Neuron (in vitro differentiated cells): ENCODE measurements around the gene TNIK.

Source experiments
- H2AFZ ChIP-seq: one replicate; pipeline ENCODE4 v1.6.1; 2013; ENCODE audit warnings: low read depth, mild to moderate bottlenecking, inconsistent platforms, low read length, moderate library complexity
- H3K27me3 ChIP-seq: one replicate; pipeline ENCODE4 v1.6.1; 2013; ENCODE audit warnings: low read length; ENCODE audit not compliant: insufficient read depth
- H3K36me3 ChIP-seq: one replicate; pipeline ENCODE4 v1.6.1; 2013; ENCODE audit warnings: low read length; ENCODE audit not compliant: insufficient read depth
- H3K4me1 ChIP-seq: one replicate; pipeline ENCODE4 v1.6.1; 2013; ENCODE audit warnings: low read length; ENCODE audit not compliant: insufficient read depth
- H3K4me3 ChIP-seq: 2 replicates; pipeline ENCODE4 v1.5.1; 2013; ENCODE audit warnings: mild to moderate bottlenecking, low read length, moderate library complexity
- H3K9me3 ChIP-seq: one replicate; pipeline ENCODE4 v1.6.1; 2013; ENCODE audit warnings: low read length

TNIK gene

DNA sequence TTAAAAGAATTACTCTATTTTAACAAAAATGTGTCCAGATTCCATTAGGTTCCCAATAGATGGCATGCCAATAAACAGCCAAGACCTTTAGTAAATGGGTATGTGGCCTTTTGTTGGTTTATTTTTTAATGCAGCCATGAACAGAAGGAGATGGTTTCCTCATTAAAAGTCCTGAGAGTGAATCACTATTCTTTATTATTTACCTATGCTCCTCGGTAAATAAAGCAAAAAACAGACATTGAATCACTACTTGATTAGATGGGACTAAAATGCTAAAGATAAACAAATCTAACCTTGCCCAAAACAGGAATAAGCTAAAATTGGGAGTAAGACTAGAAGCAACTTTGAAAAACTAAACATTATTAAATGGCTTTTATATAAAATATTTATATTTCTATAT, 94.2 kb downstream of the TNIK start:
- no peaks in the 10 kb centered on the region for H3K9me3 ChIP-seq
- no peaks in the 10 kb centered on the region for H3K36me3 ChIP-seq
- H3K27me3 ChIP-seq: no peaks in the 10 kb centered on the region
- no peak overlapping the region for H3K4me3 ChIP-seq
- H3K4me1 ChIP-seq: peaks cover 4% of the 10 kb centered on the region
- no peak overlapping the region for H2AFZ ChIP-seq

DNA sequence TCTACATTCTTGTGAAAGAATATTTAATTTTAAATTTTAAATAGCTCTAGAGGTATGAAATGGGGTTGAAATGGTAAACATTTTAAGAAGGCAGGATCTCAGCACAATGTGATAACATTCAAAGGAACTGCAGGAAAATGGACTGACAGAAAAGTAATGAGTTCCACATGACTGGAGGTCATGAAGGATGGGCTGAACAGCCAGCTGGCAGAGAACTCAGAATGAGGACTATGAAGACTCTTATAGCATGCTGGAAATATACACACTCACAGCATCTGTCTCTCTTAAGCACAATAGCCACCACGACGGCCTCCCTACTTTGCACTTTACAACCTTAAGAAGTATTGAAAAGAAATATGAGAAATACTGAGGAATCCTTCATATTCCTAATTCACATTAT, 94.7 kb downstream of the TNIK start:
- peaks cover 4% of the 10 kb centered on the region for H3K4me1 ChIP-seq
- no peak overlapping the region for H2AFZ ChIP-seq
- H3K4me3 ChIP-seq: no peak overlapping the region
- H3K36me3 ChIP-seq: no peaks in the 10 kb centered on the region
- H3K9me3 ChIP-seq: no peaks in the 10 kb centered on the region
- no peaks in the 10 kb centered on the region for H3K27me3 ChIP-seq

DNA sequence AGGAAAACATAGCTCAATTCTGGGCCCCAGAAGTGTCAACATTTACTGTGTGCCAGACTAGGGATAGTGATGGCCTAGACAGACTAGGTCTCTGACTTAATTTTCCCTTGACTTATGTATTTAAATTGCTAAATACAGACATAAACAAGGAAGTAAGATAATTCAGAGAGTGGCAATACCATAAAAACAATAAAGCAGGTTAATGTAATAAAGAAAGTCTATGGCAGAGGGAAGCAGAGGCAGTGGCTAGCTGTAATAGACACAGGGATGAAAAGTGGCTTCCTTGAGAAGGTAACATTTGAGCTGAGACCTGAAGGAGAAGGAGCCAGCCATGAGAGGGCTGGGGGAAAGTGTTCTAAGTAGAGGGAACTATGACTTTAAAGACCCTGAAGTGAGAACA, 95.7 kb downstream of the TNIK start:
- H2AFZ ChIP-seq: no peak overlapping the region
- no peaks in the 10 kb centered on the region for H3K9me3 ChIP-seq
- H3K4me3 ChIP-seq: no peak overlapping the region
- no peaks in the 10 kb centered on the region for H3K36me3 ChIP-seq
- H3K27me3 ChIP-seq: no peaks in the 10 kb centered on the region
- peaks cover 4% of the 10 kb centered on the region for H3K4me1 ChIP-seq

DNA sequence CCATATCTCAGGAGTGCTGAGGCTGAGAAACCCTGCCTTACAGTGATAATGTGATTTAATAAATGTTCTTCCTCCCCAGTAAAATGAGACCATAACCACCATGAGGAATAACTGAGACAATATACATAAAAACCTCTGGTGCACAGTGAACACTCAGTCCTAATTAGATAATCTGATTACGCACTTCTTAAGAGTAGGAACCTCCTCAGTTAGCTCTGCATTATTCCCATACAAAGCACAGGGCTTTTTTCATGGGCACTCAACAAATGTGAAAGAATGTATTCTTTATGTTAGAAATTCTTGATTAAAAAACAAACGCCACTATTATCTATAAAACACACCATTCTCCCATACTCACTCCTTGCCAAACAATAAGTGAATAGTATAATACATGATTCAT, 97.0 kb downstream of the TNIK start:
- no peak overlapping the region for H3K4me3 ChIP-seq
- H2AFZ ChIP-seq: no peak overlapping the region
- no peaks in the 10 kb centered on the region for H3K27me3 ChIP-seq
- H3K4me1 ChIP-seq: peaks cover 4% of the 10 kb centered on the region
- H3K9me3 ChIP-seq: no peaks in the 10 kb centered on the region
- H3K36me3 ChIP-seq: no peaks in the 10 kb centered on the region

DNA sequence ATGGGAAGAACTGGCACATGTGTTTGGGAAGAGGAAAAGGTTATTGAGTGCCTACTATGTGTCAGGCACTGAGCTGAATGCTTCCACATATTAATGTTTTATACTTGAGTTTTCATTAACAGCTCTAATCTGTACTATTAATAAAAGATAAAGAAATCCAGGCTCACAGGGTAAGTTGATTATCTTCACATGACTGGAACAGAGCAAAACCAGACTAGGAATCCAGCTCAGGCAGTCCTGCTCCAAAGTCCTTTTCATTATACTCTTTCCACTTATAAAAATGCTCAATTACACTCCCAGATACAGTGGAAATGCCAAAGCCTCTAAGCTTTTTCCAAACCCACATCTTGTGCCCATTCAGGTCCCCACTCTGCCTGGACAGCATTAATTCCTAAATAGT, 97.6 kb downstream of the TNIK start:
- no peaks in the 10 kb centered on the region for H3K9me3 ChIP-seq
- no peak overlapping the region for H3K4me3 ChIP-seq
- H3K36me3 ChIP-seq: no peaks in the 10 kb centered on the region
- no peak overlapping the region for H2AFZ ChIP-seq
- H3K4me1 ChIP-seq: peaks cover 4% of the 10 kb centered on the region
- H3K27me3 ChIP-seq: no peaks in the 10 kb centered on the region

DNA sequence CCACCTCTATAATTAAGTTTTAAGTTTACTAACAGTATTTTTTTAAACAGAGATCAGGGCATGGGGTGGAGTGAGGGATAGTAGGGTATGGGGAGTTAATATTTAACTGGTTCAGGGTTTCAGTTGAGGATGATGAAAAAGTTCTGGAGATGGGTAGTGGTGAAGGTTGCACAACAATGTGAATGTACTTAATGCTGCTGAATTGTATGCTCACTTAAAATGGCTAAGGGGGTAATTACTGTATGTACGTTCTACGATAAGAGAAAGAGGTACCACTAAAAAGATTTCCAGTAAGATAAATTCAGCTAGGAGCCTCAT, 101.4 kb downstream of the TNIK start:
- Histone ChIP-seq H3K36me3 (no peaks in the 10 kb centered on the region), H3K27me3 (no peaks in the 10 kb centered on the region), H3K9me3 (no peaks in the 10 kb centered on the region), H2AFZ (no peak overlapping the region), H3K4me3 (no peak overlapping the region), H3K4me1 (peaks cover 4% of the 10 kb centered on the region)

DNA sequence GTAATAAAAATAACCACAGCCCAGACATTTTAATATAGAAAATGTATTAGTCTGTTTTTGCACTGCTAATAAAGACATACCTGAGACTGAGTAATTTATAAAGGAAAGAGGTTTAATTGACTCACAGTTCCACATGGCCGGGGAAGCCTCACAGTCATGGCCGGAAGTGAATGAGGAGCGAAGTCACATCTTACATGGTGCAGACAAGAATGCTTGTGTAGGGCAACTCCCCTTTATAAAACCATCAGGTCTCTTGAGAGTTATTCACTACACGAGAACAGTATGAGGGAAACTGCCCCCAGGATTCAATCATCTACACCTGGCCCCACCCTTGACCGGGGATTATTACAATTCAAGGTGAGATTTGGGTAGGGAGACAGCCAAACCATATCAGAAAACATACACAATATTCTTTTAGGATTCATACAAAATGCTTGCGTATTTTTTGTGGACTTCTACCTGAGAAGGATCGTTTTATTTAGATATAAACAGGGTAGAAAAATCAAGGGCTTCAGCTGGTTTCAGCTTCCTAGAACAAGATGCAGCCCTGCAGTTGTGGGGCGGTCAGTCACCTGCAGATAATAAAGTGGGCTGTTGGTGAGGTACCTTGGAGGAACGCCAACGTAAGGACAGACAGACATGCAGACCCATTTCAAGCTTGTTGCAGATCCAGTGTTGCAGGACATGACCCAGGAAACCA, 101.9 kb downstream of the TNIK start:
- Histone ChIP-seq H3K27me3 (no peaks in the 10 kb centered on the region), H3K9me3 (no peaks in the 10 kb centered on the region), H2AFZ (no peak overlapping the region), H3K36me3 (no peaks in the 10 kb centered on the region), H3K4me3 (no peak overlapping the region), H3K4me1 (no peaks in the 10 kb centered on the region)

DNA sequence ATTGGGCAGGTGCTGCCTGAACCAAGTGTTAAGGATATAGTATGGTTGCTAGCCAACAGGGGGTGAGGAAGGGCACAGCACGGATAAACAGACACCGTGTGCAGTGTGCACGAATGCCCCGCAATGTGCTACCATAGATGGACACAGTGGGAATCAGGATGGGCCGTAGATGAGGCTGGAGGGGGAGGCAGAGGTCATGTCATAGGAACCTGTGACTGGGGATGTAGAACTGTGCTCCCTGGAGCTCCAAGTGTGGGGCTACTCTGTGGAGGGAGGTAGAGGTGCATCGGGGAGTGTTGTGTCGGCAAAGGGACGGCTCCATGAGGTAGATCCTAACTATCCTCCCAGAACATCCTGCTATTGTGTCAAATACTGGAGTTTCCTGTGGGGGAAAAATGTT, 102.5 kb downstream of the TNIK start:
- Histone ChIP-seq H3K4me1 (no peaks in the 10 kb centered on the region), H3K27me3 (no peaks in the 10 kb centered on the region), H3K36me3 (no peaks in the 10 kb centered on the region)

DNA sequence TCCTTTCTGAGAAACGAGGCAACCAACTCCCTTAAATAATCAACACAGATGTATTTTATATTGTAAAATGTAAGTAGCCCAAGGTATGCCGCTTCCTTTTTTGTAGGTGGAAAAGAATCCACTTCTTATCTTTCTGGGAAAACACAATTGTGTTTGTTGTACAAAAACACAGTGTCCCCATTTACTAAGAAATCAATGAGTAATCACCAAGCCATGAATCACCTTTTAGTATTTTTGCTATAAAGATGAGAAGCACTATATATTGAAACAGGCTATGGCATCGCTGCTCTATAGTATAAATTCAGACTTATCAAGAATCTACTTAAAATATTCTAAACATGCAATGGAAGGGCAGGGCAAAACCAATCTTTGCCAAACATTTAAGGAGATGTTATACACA, 104.0 kb downstream of the TNIK start:
- no peak overlapping the region for H2AFZ ChIP-seq
- no peaks in the 10 kb centered on the region for H3K27me3 ChIP-seq
- H3K4me3 ChIP-seq: no peak overlapping the region
- no peaks in the 10 kb centered on the region for H3K9me3 ChIP-seq
- H3K4me1 ChIP-seq: no peaks in the 10 kb centered on the region
- H3K36me3 ChIP-seq: no peaks in the 10 kb centered on the region

More for the DNA sequence above, 102.5 kb downstream of the TNIK start:
- H3K9me3 ChIP-seq: no peaks in the 10 kb centered on the region
- H2AFZ ChIP-seq: no peak overlapping the region
- H3K4me3 ChIP-seq: no peak overlapping the region

DNA sequence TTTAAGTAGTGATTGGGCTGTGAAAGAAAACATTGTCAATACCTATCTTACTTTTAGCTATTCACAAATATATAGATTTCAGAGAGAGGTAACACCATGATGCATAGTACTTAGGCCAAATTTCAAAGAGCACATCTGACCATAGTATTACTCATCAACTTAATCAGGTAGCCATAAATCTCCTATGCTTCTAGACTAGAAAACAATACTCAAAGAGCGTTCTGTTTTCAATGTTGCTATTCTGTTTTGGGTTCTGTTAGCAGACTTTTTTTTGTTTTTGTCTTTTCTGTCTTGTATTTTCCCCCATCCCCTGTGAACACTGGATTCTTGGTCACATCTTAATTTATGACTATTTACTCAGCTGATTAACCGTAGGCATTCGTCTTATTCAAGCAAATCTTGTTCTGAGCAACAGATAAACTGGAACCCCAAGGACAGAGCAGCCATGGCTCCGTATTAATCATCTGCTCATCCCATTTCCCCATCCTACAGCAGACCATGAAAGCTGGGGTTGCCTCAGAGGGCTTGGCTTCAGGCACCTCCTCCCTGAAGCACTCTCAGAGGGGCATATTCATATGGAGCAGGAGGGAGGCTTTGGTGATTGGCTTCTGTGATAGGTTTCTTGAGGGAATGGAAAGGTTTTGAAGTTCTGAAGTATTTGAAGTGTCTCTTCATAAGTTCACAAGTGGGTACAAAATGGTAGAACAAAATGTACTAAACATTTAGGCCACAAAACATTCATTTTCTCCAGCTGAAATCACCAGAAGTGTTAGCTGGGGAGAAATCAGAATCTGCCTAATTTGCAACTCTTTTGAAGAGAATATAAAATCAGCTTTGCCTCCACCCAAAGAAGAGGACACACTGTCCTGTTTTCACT, 105.3 kb downstream of the TNIK start:
- Histone ChIP-seq H3K4me3 (no peak overlapping the region), H3K36me3 (no peaks in the 10 kb centered on the region), H3K27me3 (no peaks in the 10 kb centered on the region), H3K9me3 (no peaks in the 10 kb centered on the region), H2AFZ (no peak overlapping the region), H3K4me1 (no peaks in the 10 kb centered on the region)

DNA sequence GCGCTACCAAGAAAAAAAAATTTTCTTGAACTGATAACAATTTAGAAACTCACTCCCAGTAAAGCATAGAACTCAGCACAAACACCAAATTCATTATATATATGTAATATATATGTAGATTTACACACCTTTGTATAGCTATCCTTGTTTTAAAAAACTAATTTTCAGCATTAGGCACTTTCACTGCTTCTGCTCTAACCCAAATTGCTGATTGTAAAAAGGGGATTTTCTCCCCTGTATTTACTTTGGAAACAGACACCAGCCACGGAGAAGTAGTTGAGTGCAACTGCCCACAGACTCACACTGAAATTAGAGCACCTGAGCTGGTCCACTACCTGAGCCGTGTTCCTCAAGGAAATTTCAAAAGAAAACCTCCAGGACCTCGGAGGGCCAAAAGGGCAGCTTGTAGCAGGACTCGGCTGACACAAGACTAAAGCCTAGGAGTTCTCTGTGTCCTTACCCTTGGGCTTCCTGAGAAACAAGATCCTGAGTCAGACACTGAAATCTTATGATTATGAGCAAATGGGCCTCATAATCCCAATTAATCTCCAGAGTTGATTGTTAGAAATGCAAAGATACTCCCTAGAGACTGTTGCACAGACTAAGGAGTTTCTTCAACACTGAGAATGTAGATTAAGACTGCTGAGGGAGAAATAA, 106.0 kb downstream of the TNIK start:
- H3K36me3 ChIP-seq: no peaks in the 10 kb centered on the region
- H3K4me1 ChIP-seq: no peaks in the 10 kb centered on the region
- no peak overlapping the region for H2AFZ ChIP-seq
- H3K9me3 ChIP-seq: no peaks in the 10 kb centered on the region
- H3K4me3 ChIP-seq: no peak overlapping the region
- no peaks in the 10 kb centered on the region for H3K27me3 ChIP-seq

DNA sequence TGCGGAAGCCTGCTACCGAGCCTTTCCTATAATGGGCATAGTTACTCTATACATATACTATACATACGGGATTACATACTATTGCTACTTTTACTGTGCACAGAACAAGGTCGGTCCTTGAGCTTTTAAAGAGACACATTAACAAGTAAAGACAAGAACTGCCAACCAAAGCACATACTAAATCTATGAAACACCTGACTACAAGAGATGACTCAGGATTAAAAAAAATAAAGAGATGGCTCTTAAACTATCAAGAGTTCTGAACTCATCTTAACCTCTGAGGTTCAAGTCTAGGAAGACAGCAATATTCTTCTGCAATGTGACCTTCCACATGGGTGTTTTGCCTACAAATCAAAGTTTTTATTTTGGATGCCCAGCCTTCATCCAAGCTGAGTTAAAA, 106.8 kb downstream of the TNIK start:
- Histone ChIP-seq H2AFZ (no peak overlapping the region), H3K9me3 (no peaks in the 10 kb centered on the region), H3K27me3 (no peaks in the 10 kb centered on the region), H3K36me3 (no peaks in the 10 kb centered on the region), H3K4me1 (no peaks in the 10 kb centered on the region), H3K4me3 (no peak overlapping the region)

DNA sequence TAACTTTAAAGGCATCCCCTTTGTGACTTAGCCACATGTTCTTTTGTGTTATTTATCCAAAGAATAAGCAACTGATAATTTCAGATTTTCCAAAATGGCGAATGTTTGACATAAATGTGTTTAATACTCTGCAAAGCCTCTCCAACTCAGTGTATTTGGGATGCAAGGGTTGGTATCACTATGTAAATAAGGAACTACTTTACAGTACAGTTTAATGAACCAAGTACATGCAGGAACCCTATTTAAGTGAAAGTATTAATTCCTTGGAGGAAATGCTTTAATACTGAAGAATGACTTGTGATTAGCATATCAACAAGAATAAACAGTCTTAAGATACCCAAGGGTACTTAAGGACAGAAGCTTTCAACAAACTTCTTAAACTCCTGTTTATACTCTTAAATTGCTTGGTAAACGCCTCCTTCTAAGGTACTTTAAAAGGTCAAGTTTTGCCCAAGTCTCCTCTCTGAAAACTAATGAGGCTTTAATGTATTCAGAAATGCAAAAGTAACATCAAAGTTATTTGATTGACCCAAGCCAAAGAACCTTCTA, 107.7 kb downstream of the TNIK start:
- Histone ChIP-seq H3K36me3 (no peaks in the 10 kb centered on the region), H3K27me3 (no peaks in the 10 kb centered on the region), H3K4me3 (no peak overlapping the region), H3K4me1 (peaks cover 2% of the 10 kb centered on the region), H2AFZ (no peak overlapping the region), H3K9me3 (no peaks in the 10 kb centered on the region)
